IPS DF 6.9 (cell line): ENCODE results near the gene GNAQ.

ENCODE experiments used
- DNase-seq: peaks from one replicate; pipeline ENCODE4 v3.0.0-alpha.2; 2013; ENCODE audit warnings: low read depth, low spot score
- H3K27ac ChIP-seq: one replicate; pipeline ENCODE4 v1.5.1; 2013; ENCODE audit warnings: low read length, control low read depth
- H3K27me3 ChIP-seq: 2 replicates; pipeline ENCODE4 v1.6.1; 2013; ENCODE audit warnings: mild to moderate bottlenecking, low read length; ENCODE audit not compliant: control insufficient read depth, insufficient read depth
- H3K36me3 ChIP-seq: 2 replicates; pipeline ENCODE4 v1.6.1; 2013; ENCODE audit warnings: low read length; ENCODE audit not compliant: control insufficient read depth, insufficient read depth
- H3K4me1 ChIP-seq: 2 replicates; pipeline ENCODE4 v1.6.1; 2013; ENCODE audit warnings: low read length; ENCODE audit not compliant: control insufficient read depth, insufficient read depth
- H3K4me3 ChIP-seq: 2 replicates; pipeline ENCODE4 v1.5.1; 2013; ENCODE audit warnings: mild to moderate bottlenecking, low read length
- H3K9me3 ChIP-seq: 2 replicates; pipeline ENCODE4 v1.6.1; 2013; ENCODE audit warnings: low read length, inconsistent platforms; ENCODE audit not compliant: control insufficient read depth, insufficient read depth
- WGBS: extraction: QIAGEN DNeasy Blood & Tissue Kit; methylation state at CpG from one replicate; pipeline ENCODE4 v1.1.7; 2013; ENCODE audit warnings: mixed read lengths, missing lambda C conversion rate; ENCODE audit not compliant: insufficient read length, insufficient coverage; 5-methylcytosine and 5-hydroxymethylcytosine counted together

The GNAQ gene

GRCh38 chr9:77810047-77810446, 221.6 kb downstream of the GNAQ start:
- Histone ChIP-seq H3K36me3 (no peaks in the 10 kb centered on the region; the same call in 1 of the 2 replicates), H3K27ac (no peak overlapping the region), H3K27me3 (no peaks in the 10 kb centered on the region), H3K9me3 (no peaks in the 10 kb centered on the region), H3K4me1 (no peaks in the 10 kb centered on the region), H3K4me3 (no peak overlapping the region)
- no CpG with 5 or more reads among the region's 1 CpG for WGBS
- no peak for DNase-seq

GRCh38 chr9:77809552-77809951, 222.1 kb downstream of the GNAQ start:
- no peaks in the 10 kb centered on the region for H3K27me3 ChIP-seq
- H3K27ac ChIP-seq: no peak overlapping the region
- no peak for DNase-seq
- no peaks in the 10 kb centered on the region; the same call in 1 of the 2 replicates for H3K36me3 ChIP-seq
- H3K4me3 ChIP-seq: no peak overlapping the region
- WGBS: no CpG with 5 or more reads among the region's 1 CpG
- no peaks in the 10 kb centered on the region for H3K9me3 ChIP-seq
- H3K4me1 ChIP-seq: no peaks in the 10 kb centered on the region

GRCh38 chr9:77808751-77809081, 222.9 kb downstream of the GNAQ start:
- Histone ChIP-seq H3K27ac (no peak overlapping the region), H3K4me3 (no peak overlapping the region), H3K27me3 (no peaks in the 10 kb centered on the region), H3K4me1 (no peaks in the 10 kb centered on the region), H3K36me3 (no peaks in the 10 kb centered on the region; the same call in 1 of the 2 replicates), H3K9me3 (no peaks in the 10 kb centered on the region)
- no peak for DNase-seq
- no CpG with 5 or more reads among the region's 2 CpGs for WGBS

- no peak for DNase-seq
- WGBS: no CpG with 5 or more reads among the region's 6 CpGs
- no peaks in the 10 kb centered on the region for H3K4me1 ChIP-seq
These were observed 223.5 kb downstream of the GNAQ start for GRCh38 chr9:77807846-77808750.

GRCh38 chr9:77807281-77807683, 224.3 kb downstream of the GNAQ start:
- WGBS: no CpG with 5 or more reads among the region's 2 CpGs
- DNase-seq: no peak
- Histone ChIP-seq H3K27me3 (no peaks in the 10 kb centered on the region), H3K9me3 (no peaks in the 10 kb centered on the region), H3K27ac (no peak overlapping the region), H3K36me3 (no peaks in the 10 kb centered on the region; the same call in 1 of the 2 replicates), H3K4me3 (no peak overlapping the region), H3K4me1 (no peaks in the 10 kb centered on the region)

More at GRCh38 chr9:77807846-77808750, 223.5 kb downstream of the GNAQ start:
- no peak overlapping the region for H3K27ac ChIP-seq
- no peak overlapping the region for H3K4me3 ChIP-seq
- no peaks in the 10 kb centered on the region; the same call in 1 of the 2 replicates for H3K36me3 ChIP-seq
- no peaks in the 10 kb centered on the region for H3K9me3 ChIP-seq
- no peaks in the 10 kb centered on the region for H3K27me3 ChIP-seq

- Histone ChIP-seq H3K36me3 (no peaks in the 10 kb centered on the region; the same call in 1 of the 2 replicates), H3K27me3 (no peaks in the 10 kb centered on the region), H3K4me3 (no peak overlapping the region), H3K9me3 (no peaks in the 10 kb centered on the region), H3K27ac (no peak overlapping the region), H3K4me1 (no peaks in the 10 kb centered on the region)
- no peak for DNase-seq
- no CpG with 5 or more reads among the region's 5 CpGs for WGBS
These were observed 224.9 kb downstream of the GNAQ start for GRCh38 chr9:77806741-77807140.

GRCh38 chr9:77805810-77806209, 225.8 kb downstream of the GNAQ start:
- H3K27ac ChIP-seq: no peak overlapping the region
- WGBS: no CpG with 5 or more reads among the region's 2 CpGs
- no peaks in the 10 kb centered on the region for H3K27me3 ChIP-seq
- DNase-seq: no peak
- no peaks in the 10 kb centered on the region for H3K4me1 ChIP-seq
- no peak overlapping the region for H3K4me3 ChIP-seq
- no peaks in the 10 kb centered on the region for H3K9me3 ChIP-seq
- H3K36me3 ChIP-seq: no peaks in the 10 kb centered on the region; the same call in 1 of the 2 replicates

- no peak overlapping the region for H3K4me3 ChIP-seq
- H3K9me3 ChIP-seq: no peaks in the 10 kb centered on the region
- no peaks in the 10 kb centered on the region for H3K36me3 ChIP-seq
- DNase-seq: no peak
- no peaks in the 10 kb centered on the region for H3K27me3 ChIP-seq
- no peak overlapping the region for H3K27ac ChIP-seq
- H3K4me1 ChIP-seq: no peaks in the 10 kb centered on the region
- WGBS: no CpG with 5 or more reads among the region's 1 CpG
These were observed 228.2 kb downstream of the GNAQ start for GRCh38 chr9:77803423-77803822.

GRCh38 chr9:77802515-77803293, 228.9 kb downstream of the GNAQ start:
- WGBS: no CpG with 5 or more reads among the region's 7 CpGs
- no peaks in the 10 kb centered on the region for H3K27me3 ChIP-seq
- H3K27ac ChIP-seq: no peak overlapping the region
- DNase-seq: no peak
- no peaks in the 10 kb centered on the region for H3K36me3 ChIP-seq
- no peaks in the 10 kb centered on the region for H3K4me1 ChIP-seq
- no peak overlapping the region for H3K4me3 ChIP-seq
- H3K9me3 ChIP-seq: no peaks in the 10 kb centered on the region

GRCh38 chr9:77802064-77802463, 229.5 kb downstream of the GNAQ start:
- Histone ChIP-seq H3K4me3 (no peak overlapping the region), H3K27ac (no peak overlapping the region), H3K4me1 (no peaks in the 10 kb centered on the region), H3K9me3 (no peaks in the 10 kb centered on the region), H3K36me3 (no peaks in the 10 kb centered on the region), H3K27me3 (no peaks in the 10 kb centered on the region)
- no peak for DNase-seq
- WGBS: no CpG with 5 or more reads among the region's 3 CpGs
